HG03521 (cell line): Measurements from ENCODE around the gene CCT6A.
A peak's percentile ranks its signal among the peaks of the same experiment; 100 is the strongest.
"Not testable (repeated sequence)": the region's sequence is repeated elsewhere in the genome, so short reads cannot be mapped to it uniquely, and the experiment has no call there.

Source experiments
- ATAC-seq: cut with Tn5 transposase; IDR thresholded peaks from one replicate; pipeline ENCODE4 v1.9.1; 2021; ENCODE audit warnings: mild to moderate bottlenecking, moderate library complexity; ENCODE audit not compliant: unreplicated experiment

Gene CCT6A

DNA sequence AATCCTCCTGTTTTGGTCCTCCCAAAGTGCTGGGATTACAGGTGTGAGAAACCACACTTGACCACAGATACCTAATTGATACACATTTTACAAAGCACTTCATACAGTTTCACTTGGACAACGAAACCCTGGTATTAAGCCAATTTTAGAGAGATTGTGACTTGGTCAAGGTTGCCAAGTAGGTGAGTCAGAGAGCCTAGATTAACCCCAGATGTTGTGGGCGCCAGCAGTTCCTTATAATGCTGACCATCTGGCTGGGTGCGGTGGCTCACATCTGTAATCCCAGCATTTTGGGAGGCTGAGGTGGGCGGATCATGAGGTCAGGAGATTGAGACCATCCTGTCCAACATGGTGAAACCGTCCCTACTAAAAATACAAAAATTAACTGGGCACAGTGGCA lies 46.1 kb downstream of the CCT6A start:
- ATAC-seq, result no peak

DNA sequence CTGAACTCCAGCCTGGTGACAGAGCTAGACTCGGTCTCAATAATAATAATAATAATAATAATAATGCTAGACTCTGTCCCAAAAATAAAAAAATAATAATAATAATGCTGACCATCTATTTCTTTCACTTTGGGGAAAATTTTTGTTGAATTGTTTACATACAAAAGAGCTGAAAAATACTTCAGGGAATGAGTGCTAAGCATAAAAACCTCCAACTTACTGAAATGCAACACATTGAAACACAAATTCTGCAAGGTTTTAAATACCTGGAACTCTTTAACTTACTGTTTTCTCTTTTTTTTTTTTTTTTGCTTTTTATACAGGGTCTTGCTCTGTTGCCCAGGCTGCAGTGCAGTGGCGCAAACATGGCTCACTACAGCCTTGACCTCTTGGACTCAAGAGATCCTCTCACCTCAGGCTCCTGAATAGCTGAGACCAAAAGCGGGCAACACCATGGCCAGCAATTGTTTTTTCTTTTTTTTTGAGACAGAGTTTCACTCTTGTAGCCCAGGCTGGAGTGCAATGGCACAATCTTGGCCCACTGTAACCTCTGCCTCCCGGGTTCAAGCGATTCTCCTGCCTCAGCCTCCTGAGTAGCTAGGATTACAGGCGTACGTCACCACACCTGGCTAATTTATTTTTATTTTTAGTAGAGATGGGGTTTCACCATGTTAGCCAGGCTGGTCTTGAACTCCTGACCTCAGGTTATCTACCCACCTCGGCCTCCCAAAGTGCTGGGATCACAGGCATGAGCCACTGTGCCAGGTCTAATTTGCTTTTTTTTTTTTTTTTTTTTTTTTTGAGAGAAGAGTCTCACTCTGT lies 46.8 kb downstream of the CCT6A start:
- ATAC-seq, result not testable (repeated sequence)

DNA sequence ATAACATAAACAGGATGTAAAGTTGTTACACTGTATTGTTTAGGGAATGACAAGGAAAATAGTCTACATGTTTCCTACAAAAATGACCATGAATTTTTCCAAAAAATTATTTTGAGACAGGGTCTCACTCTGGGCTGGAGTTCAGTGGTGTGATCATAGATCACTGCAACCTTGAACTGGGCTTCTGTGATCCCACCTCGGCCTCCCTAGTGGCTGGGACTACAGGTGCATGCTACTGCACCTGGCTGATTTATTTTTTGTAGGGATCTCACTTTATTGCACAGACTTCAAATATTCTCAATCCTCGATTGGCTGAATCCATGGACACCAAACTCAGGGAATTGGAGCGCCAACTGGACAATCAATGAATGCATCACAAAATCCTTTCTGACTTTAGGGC lies 48.1 kb downstream of the CCT6A start:
- ATAC-seq, result no peak

DNA sequence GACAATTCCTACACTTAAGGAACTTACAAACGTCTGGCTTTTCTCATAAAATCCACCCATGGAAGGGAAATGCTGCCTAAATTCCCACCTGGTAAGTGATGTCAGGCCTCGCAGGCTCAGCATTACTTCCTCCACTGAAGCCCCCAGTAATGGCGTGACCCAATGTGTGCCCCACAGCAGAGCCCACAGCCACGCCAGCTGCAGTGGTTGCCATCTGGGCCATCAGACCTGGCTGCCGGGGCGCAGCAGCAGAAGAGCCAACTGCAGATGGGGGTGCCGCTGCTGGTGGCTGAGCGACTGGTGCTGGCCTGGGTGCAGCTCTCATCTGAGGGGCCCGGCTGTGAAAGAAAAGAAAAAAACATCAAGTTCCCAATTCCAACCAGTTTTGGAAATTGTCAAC lies 52.6 kb downstream of the CCT6A start:
- ATAC-seq, result not testable (repeated sequence)

DNA sequence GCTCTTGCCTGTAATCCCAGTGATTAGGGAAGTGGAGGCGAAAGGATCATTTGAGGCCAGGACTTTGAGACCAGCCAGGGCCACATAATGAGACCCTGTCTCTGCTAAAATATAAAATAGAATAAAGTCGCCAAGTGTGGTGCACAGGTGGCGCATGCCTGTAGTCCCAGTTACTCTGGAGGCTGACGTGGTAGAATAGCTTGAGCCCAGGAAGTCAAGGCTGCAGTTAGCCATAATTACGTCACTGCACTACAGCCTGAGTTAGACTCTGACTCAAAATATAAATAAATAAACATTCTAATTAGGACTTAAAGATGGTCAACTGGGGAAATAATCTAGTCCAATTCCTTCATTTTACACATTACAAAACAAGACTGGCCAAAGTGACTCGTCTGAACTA lies 53.9 kb downstream of the CCT6A start:
- ATAC-seq, result no peak

DNA sequence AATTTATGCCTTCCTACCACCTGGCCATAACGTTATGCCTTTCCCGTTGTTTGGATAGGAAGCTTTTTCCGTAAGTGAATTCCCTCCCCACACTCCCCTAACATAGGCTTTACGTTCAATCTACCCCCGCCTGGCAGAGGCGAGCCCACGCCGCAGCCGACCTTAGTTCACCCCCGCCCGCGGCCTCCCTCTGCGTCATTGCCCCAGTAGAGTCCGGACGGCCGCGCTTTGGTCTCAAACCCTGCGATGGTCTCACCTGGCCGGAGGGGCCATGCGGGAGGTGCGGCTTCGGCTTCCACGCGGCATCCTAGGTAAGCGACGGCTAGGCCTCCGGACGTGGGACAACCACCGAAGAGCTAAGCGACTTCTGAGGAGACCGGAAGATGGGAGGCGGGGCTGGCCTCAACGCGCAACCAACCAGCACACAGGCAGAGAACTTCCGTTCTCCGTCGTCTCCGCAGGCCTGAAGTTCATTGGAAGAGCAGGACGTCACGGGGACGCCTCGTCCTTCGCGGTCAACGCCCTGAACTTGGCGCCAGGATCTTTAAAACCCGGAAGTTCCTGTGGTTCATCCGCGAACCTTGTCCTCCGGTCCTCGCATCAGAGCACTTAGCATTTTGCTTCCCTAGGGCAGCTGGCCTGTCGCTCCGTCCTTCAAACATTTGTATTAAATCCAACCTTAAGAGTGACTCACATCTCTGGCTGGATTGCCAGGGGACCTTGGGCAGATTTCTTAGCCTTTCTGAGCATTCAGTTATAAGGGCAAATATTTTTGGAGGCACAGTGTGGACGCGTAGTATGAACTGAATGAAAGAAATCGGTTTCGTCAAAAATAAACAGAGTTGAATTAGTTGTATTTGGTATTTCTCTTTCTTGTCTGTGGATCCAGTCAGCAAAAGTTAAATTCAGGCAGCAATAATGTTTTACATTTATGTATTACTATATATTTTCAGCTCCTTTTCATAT lies 54.8 kb downstream of the CCT6A start, which contains the start of gene CHCHD2:
CHCHD2 (minus strand) TSS at position 369 of the 966 bp plus-strand sequence; CDS start at position 306, 63 bp downstream.
- peak; percentile 100 for ATAC-seq

DNA sequence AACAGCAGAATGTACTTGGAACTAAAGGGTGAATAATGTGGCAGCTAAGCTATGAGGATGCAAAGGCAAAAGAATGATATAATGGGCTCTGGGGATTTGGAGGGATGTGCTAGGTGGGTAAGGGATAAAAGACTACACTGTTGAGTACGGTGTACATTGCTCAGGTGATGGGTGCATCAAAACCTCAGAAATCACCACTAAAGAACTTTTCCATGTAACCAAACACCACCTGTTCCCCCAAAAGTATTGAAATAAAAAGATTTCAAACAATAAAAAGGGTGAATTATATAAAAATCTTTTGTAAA lies 56.3 kb downstream of the CCT6A start:
- no peak for ATAC-seq

DNA sequence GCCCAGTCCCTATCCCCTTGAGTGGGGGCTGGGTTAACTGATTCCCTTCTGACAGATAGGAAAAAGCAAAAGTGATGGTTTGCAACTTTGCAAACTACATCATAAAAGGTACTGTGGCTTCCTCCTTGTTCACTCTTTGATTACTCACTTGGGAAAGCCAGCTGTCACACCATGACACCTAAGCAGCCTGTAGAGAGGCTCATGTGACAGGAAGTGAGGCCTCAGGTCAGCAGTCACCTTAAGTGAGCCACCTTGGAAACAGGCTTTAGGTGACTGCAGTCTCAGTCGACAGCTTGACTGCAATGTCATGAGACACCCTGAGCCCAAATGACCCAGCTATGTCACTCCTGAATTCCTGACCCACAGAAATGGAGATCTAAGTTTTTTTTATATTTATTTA lies 59.0 kb downstream of the CCT6A start:
- ATAC-seq, result no peak

DNA sequence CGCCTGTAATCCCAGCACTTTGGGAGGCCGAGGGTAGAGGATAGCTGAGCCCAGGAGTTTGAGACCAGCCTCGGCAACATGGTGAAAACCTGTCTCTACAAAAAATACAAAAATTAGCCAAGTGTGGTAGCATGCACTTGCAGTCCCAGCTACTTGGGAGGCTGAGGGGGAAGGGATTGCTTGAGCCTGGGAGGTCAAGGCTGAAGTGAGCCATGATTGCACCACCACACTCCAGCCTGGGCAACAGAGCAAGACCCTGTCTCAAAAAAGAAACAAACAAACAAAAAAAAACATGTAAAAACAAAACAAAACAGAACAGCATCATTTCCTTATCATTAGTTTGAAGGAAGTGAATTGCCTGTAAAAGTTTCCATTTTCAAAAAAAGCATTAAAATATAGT lies 60.7 kb downstream of the CCT6A start:
- ATAC-seq, result not testable (repeated sequence)
